ENCODE data around the gene ABCA3. TPM values are rescaled to one million over a fixed set of nuclear protein-coding genes. Genes with fewer than 3 reads are reported as not detected.

Gene ABCA3
- total RNA-seq, 1 experiment from 2014 or later = 58.4 TPM

- no TSS peak for BruUV-seq (replicated peaks)
- CTCF ChIA-PET = no interaction called here
- in situ Hi-C loops (cut with HindIII; ENCODE audit: low pct_unique_long_range_greater_than_20kb, low sequenced_read_pairs) = no loop called here
Measured at GRCh38 chr16:2276368-2277195, 63.9 kb downstream of the ABCA3 start.

More at GRCh38 chr16:2276368-2277195, 63.9 kb downstream of the ABCA3 start:
- H3K27ac ChIP-seq (ENCODE audit: low read length) = no peak overlapping the region
- intact Hi-C loops (cut with micrococcal nuclease; ENCODE audit: unreplicated experiment) = no loop called here
- POLR2A ChIA-PET = no interaction called here
- ATAC-seq (no peak), DNase-seq (ENCODE audit: low read depth, low spot score) (no peak)
- H3K27me3 ChIP-seq (ENCODE audit: control insufficient read depth, insufficient read depth, low read length) = no peaks in the 10 kb centered on the region
- H3K4me3 ChIP-seq (ENCODE audit: low read depth in 2 of 2, low read length in 2 of 2) = no peak overlapping the region
- H3K4me1 ChIP-seq (ENCODE audit: control insufficient read depth, insufficient read depth, low read length) = no peaks in the 10 kb centered on the region
- no peaks in the 10 kb centered on the region for H3K9me3 ChIP-seq (ENCODE audit: control insufficient read depth, insufficient read depth, low read depth, low read length)
- TF ChIP-seq REST (IDR thresholded peaks at IDR 0.05; ENCODE audit: insufficient read depth in 1 of 2, low read depth in 2 of 2, low read length in 1 of 2) (no peak), SIN3A (IDR thresholded peaks at IDR 0.05; ENCODE audit: borderline replicate concordance, insufficient read depth, low read depth, low read length) (no peak), CTCF (IDR thresholded peaks at IDR 0.05) (no peak), POLR2AphosphoS5 (IDR thresholded peaks at IDR 0.05; ENCODE audit: low read depth, low read length) (no peak), TCF7L2 (IDR thresholded peaks at IDR 0.05; ENCODE audit: low read depth, low read length) (no peak)
- H3K36me3 ChIP-seq (ENCODE audit: control insufficient read depth, insufficient read depth, low read length) = no peaks in the 10 kb centered on the region
